Right forelimb (tissue), 1 donor: ENCODE measurements around the gene DRC3.
"Not testable (repeated sequence)": the region's sequence is repeated elsewhere in the genome, so short reads cannot be mapped to it uniquely, and the experiment has no call there.

Experiments
- DNase-seq: peaks from one replicate; pipeline ENCODE4 v3.0.0-alpha.2; 2018

The DRC3 gene

GRCh38 chr17:17994271-17995069 is 21.8 kb downstream of the DRC3 start:
- DNase-seq, result no peak

- DNase-seq, result not testable (repeated sequence)
Measured at GRCh38 chr17:17995887-17996286, 23.2 kb downstream of the DRC3 start.

DNA sequence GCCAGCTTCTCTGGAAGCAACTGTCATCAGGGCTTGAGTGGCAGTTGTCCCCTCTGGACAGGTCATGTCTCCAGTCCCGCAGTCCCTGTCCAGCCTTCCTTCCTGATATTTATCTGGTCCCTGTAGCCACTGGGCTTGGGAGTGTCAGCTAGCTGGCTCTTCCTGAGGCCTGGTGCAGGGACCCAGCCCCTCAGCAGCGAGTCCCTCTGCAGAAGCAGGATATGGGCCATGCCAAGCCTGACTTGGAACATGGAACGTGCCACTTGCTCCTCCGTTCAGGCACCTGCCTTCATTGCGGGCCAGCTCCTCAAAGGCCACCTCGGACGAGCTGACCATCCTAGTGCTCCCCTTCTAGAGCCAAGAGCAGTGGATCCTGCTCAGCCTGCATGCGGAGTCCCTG is 26.3 kb downstream of the DRC3 start:
- DNase-seq, result no peak

DNA sequence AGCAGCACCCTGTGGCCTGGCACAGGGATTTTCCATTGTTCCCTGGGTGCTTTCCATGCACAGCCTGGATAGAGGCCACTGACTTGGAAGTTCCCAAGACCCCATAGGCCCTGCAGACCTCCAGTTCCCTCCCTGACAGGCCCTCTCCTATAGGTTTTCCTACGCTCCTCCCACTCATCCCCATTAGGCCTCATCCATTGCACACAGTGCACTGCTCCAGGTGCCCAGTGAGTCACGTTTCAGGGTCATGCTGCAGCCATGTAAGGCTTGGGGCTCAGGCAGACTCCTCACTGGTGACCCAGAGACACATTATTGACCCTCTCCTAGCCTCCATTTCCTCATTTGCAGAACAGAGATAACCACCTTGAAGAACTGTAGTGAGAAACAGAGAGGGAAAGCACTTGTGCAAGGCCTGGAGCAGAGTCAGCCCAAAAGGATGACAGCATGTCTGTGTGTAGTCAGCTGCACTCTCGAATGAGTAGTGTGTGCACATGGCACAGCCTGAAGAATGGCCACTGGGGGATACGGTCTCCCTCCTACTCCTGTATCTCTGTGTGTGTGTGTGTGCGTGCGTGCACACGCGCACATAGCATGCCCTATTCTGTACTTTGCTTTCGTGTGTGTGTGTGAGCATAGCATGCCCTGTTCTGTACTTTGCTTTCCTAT is 26.8 kb downstream of the DRC3 start:
- DNase-seq, result no peak

GRCh38 chr17:18000030-18000408 is 27.4 kb downstream of the DRC3 start:
- DNase-seq, result no peak

DNA sequence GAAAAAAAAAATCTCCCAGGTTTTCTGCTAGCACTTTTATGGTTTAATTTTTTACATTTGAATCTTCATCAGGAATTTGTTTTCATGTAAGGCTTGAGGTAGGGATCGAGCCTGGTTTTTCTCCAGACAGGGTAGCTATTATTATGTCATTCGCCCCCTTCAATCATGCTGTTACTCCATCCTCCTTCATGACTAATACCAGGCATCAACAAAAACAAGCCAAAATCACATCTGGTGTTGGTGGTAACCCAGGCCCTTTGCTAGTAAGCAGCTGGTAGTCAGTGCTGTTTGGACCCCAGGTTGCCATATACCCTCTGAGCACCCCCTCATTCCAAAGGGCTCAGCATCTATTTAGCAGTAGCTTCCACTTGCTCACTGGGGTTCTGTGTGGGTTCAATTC is 29.5 kb downstream of the DRC3 start:
- DNase-seq, result no peak

- DNase-seq, result no peak
Measured at GRCh38 chr17:18004345-18004744, 31.7 kb downstream of the DRC3 start.

GRCh38 chr17:18004884-18005305 is 32.2 kb downstream of the DRC3 start:
- DNase-seq, result no peak

GRCh38 chr17:18005496-18005895 is 32.8 kb downstream of the DRC3 start:
- no peak for DNase-seq

DNA sequence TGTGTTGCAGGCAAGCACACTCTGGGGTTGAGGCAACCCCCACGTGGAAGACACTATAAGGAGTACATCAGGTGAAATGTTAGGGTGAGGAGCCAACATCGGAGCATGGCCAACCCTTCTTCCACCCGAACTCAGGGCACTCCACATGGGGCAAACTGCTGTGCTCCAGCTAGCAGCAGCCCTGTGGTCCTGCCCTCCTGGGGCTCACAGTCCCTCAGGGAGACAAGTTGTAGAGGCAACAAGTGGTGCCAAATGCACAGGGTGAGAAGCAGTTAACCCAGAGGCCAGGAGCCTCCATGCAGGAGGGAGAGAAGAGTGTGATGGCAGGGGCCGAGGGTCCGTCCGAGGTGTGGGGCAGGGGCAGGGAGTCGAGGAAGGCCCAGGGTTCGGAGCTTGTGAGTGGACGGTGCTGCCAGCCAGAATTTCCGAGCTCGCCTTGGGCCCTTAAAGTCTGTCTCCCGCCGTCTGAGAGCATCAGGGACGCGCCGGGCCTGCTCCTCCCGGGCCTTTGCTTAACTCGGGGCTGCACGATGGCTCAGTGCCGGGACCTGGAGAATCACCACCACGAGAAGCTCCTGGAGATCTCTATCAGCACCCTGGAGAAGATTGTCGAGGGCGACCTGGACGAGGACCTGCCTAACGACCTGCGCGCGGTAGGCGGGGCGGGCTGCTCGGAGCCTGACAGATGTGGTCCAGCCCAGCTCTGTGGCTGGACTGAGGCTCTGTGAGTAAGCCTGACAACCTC is 34.0 kb downstream of the DRC3 start:
- DNase-seq, result no peak

- DNase-seq, result no peak
Measured at GRCh38 chr17:18008496-18009268, 36.0 kb downstream of the DRC3 start.

GRCh38 chr17:18009609-18010420 is 37.2 kb downstream of the DRC3 start:
- DNase-seq, result no peak

- DNase-seq, result no peak
Measured at GRCh38 chr17:18011286-18011685, 38.6 kb downstream of the DRC3 start.

- no peak for DNase-seq
Measured at GRCh38 chr17:18014006-18014405, 41.3 kb downstream of the DRC3 start.

- no peak for DNase-seq
Measured at GRCh38 chr17:18015593-18015992, 42.9 kb downstream of the DRC3 start.

GRCh38 chr17:18016426-18016825 is 43.8 kb downstream of the DRC3 start:
- no peak for DNase-seq

DNA sequence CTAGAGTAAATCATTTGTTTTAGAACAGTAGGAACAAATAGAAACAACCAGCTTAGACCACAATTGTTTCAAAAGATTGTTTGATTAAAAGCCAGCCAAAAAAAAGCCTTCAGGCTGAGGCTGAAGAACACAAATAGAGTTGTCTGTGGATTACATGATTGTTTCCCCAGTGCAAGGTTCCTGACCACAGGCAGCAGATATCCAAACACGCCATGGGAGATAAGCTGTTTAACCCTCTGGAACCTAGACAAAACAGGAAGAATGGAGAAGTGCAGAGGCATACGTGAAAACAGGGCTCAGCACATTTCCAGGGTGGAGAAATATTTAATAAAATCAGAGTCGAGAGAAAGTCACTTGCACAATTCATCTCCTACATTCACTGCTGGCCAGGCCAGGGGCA is 45.3 kb downstream of the DRC3 start:
- no peak for DNase-seq

DNA sequence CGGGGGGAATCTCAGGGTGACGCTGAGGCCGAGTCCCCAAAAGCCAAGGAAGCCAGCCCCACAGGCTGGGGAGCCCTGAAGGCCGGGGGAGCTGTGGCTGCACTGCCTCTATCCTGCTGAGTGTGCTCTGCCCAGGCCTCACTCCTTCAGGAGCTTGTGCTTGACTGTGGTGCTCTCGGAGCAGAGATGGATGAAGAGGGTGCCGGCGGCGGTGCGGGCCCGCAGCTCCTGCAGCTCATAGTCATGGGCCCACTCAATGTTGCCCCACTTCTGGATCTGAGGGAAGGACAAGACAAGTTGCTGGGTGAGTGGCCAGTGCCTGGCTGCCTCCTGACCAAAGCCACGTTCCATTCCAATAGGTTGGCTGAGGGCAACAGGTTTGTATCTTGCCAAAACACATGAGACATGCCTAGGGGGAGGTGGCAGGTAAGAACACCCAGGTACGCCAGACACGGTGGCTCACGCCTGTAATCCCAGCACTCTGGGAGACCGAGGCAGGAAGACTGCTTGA is 45.8 kb downstream of the DRC3 start:
- no peak for DNase-seq

- no peak for DNase-seq
Measured at GRCh38 chr17:18019838-18020154, 47.1 kb downstream of the DRC3 start.

GRCh38 chr17:18020971-18021370 is 48.3 kb downstream of the DRC3 start:
- DNase-seq, result no peak

DNA sequence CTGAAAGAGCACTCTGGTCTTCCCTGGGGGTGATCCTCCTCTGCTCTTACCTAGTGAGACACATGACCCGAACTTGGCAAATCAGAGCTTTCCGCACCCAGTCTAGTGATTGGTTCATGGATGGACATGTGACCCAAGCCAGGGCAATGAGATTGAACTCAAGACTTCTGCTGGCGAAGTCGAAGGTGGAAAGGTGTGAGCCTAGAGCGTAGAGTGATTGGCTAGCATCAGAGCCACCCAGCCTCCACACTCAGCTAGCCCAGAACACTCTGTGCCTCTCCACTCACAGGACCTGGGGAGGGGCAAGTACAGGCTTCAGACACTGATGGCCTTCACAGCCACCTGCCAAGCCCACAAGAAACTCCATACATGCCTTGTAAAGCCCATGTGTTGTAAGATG is 48.7 kb downstream of the DRC3 start:
- DNase-seq, result no peak
